T-cell (primary cell): ENCODE results near the gene DNAL4. TPM values are rescaled to one million over a fixed set of nuclear protein-coding genes. Genes with fewer than 3 reads are reported as not detected.

Experiments
- ATAC-seq, 4 experiments: fragments of 200-7000 bp in 3 of 4; fragments of 150-1000 bp in 1 of 4; cut with Tn5 transposase; replicated peaks in 1 of 4; 1 replicate in 3 of 4; 2 replicates in 1 of 4; pipeline ENCODE4 v1.10.0; 2021; ENCODE audit warnings: moderate library complexity in 3 of 4, mild to moderate bottlenecking in 2 of 4, moderate number of reproducible peaks in 1 of 4
- CTCF ChIA-PET, 2 donors: fragments of 300-600 bp; sonication (Branson Sonifier 250); formaldehyde crosslinking; loops; one replicate each; lab custom pipeline; 2022; ENCODE audit warnings: antibody characterized with exemption in 2 of 2; lab: Charles Lee
- POLR2A ChIA-PET, 2 donors: fragments of 300-600 bp; sonication (Branson Sonifier 250); formaldehyde crosslinking; loops; one replicate each; lab custom pipeline; 2022; ENCODE audit warnings: antibody characterized with exemption in 2 of 2; lab: Charles Lee
- DNase-seq, 35 experiments: peaks; one replicate each; pipeline versions ENCODE4 v3.0.0 to v3.0.0-alpha.2; 2013 to 2023
- H3K27ac ChIP-seq: one replicate; pipeline ENCODE4 v1.5.1; 2013; ENCODE audit warnings: low read length
- H3K27me3 ChIP-seq, 2 experiments: replicated peaks in 1 of 2; 1 replicate in 1 of 2; 2 replicates in 1 of 2; pipeline versions ENCODE4 v1.6.1 to v1.7.0; 2013; ENCODE audit warnings: low read length in 1 of 2, mixed read lengths in 1 of 2; ENCODE audit not compliant: control insufficient read depth in 2 of 2, insufficient read depth in 2 of 2; ENCODE audit errors: extremely low read depth in 1 of 2
- H3K36me3 ChIP-seq, 2 donors: 1 replicate in 1 of 2; 2 replicates in 1 of 2; pipeline versions ENCODE4 v1.6.1 to v1.7.0; 2013; ENCODE audit warnings: low read length in 1 of 2; ENCODE audit not compliant: control insufficient read depth in 2 of 2, insufficient read depth in 1 of 2; ENCODE audit errors: extremely low read depth in 1 of 2
- H3K4me1 ChIP-seq, 2 experiments: 1 replicate in 1 of 2; 2 replicates in 1 of 2; pipeline versions ENCODE4 v1.6.1 to v1.7.0; 2013; ENCODE audit warnings: low read length in 2 of 2, mixed read lengths in 1 of 2; ENCODE audit not compliant: insufficient read depth in 2 of 2, control insufficient read depth in 1 of 2; ENCODE audit errors: extremely low read depth in 1 of 2
- H3K4me3 ChIP-seq, 2 donors: 1 replicate in 1 of 2; 2 replicates in 1 of 2; pipeline versions ENCODE4 v1.5.1 to v1.7.0; 2013; ENCODE audit warnings: mild to moderate bottlenecking in 2 of 2, low read length in 1 of 2, moderate library complexity in 1 of 2; ENCODE audit not compliant: control insufficient read depth in 1 of 2; ENCODE audit errors: extremely low read depth in 1 of 2
- H3K9me3 ChIP-seq: 2 replicates; pipeline ENCODE4 v1.7.0; 2013
- H3K27ac Mint-ChIP-seq, 2 donors: one replicate each; pipeline ENCODE4 v1.8.0; 2020 to 2021; ENCODE audit warnings: mild to moderate bottlenecking in 2 of 2, mixed read lengths in 2 of 2
- H3K27me3 Mint-ChIP-seq, 2 donors: one replicate each; pipeline ENCODE4 v1.8.0; 2021 to 2022; ENCODE audit warnings: mixed read lengths in 2 of 2
- H3K36me3 Mint-ChIP-seq: one replicate; pipeline ENCODE4 v1.8.0; 2021; ENCODE audit warnings: mixed read lengths
- H3K4me1 Mint-ChIP-seq, 3 donors: one replicate each; pipeline ENCODE4 v1.8.0; 2020 to 2022; ENCODE audit warnings: mixed read lengths in 3 of 3, mild to moderate bottlenecking in 1 of 3
- H3K4me3 Mint-ChIP-seq, 3 donors: one replicate each; pipeline ENCODE4 v1.8.0; 2020 to 2022; ENCODE audit warnings: mild to moderate bottlenecking in 3 of 3, mixed read lengths in 3 of 3, moderate library complexity in 3 of 3
- H3K9me3 Mint-ChIP-seq, 3 donors: one replicate each; pipeline ENCODE4 v1.8.0; 2020 to 2022; ENCODE audit warnings: mixed read lengths in 3 of 3
- WGBS: methylation state at CpG from one replicate; pipeline ENCODE4 v1.1.5; 2013; ENCODE audit warnings: missing lambda C conversion rate; ENCODE audit not compliant: insufficient coverage; 5-methylcytosine and 5-hydroxymethylcytosine counted together
- total RNA-seq, 35 experiments: library from RNA in 6 of 35; stranded (reverse) in 6 of 35; fragments of 120-200 nt in 1 of 35; gene quantifications; one replicate each; pipeline versions ENCODE4 v1.2.1 to v1.2.4 and lab custom pipeline; 2013 to 2026

Gene DNAL4
- total RNA-seq, 5 donors from 2014 or later (not counting 1 experiment from before 2014, with no cell fraction given) = 5.4 to 13.0 (median 8.8) TPM

GRCh38 chr22:38833061-38833460 is 39.1 kb upstream of the DNAL4 start:
- Mint-ChIP-seq H3K27ac (no peak overlapping the region), H3K9me3 (no peaks in the 10 kb centered on the region), H3K36me3 (no peaks in the 10 kb centered on the region), H3K27me3 (peaks cover 0 to 2% of the 10 kb centered on the region in 2 donors), H3K4me3 (no peak overlapping the region), H3K4me1 (no peaks in the 10 kb centered on the region)
- Histone ChIP-seq H3K4me3 (no peak overlapping the region), H3K9me3 (no peaks in the 10 kb centered on the region), H3K4me1 (no peaks in the 10 kb centered on the region), H3K27ac (no peak overlapping the region), H3K27me3 (peaks cover 0 to 13% of the 10 kb centered on the region in 2 experiments), H3K36me3 (no peaks in the 10 kb centered on the region)
- no CpG with 5 or more reads among the region's 3 CpGs for WGBS
- no peak for DNase-seq
- ChIA-PET CTCF (no interaction called here), POLR2A (no interaction called here)
- ATAC-seq = no peak

GRCh38 chr22:38832005-38832978 is 38.3 kb upstream of the DNAL4 start:
- Histone ChIP-seq H3K9me3 (no peaks in the 10 kb centered on the region), H3K4me3 (no peak overlapping the region), H3K27ac (no peak overlapping the region), H3K4me1 (no peaks in the 10 kb centered on the region), H3K36me3 (no peaks in the 10 kb centered on the region), H3K27me3 (peaks cover 0 to 12% of the 10 kb centered on the region in 2 experiments)
- Mint-ChIP-seq H3K4me1 (no peaks in the 10 kb centered on the region), H3K27me3 (peaks cover 0 to 2% of the 10 kb centered on the region in 2 donors), H3K4me3 (no peak overlapping the region), H3K36me3 (no peaks in the 10 kb centered on the region), H3K9me3 (no peaks in the 10 kb centered on the region), H3K27ac (no peak overlapping the region)
- WGBS = 86% methylated on average over 15 of the region's 30 CpGs
- POLR2A ChIA-PET = interaction anchor here in 1 of 2 donors (0.6 kb wide), 1 partner anchor 947 kb away, joined by 9 read pairs; no protein-coding TSS in a partner anchor
- ATAC-seq = no peak
- no peak for DNase-seq
- CTCF ChIA-PET = no interaction called here

GRCh38 chr22:38831166-38831945 is 37.4 kb upstream of the DNAL4 start:
- H3K4me1 Mint-ChIP-seq = no peaks in the 10 kb centered on the region
- ChIA-PET CTCF (interaction anchor here in 1 of 2 donors (0.6 kb wide), 1 partner anchor 1053 kb away, joined by 4 read pairs; no protein-coding TSS in a partner anchor), POLR2A (interaction anchor here in 1 of 2 donors (0.6 kb wide), 1 partner anchor 946 kb away, joined by 9 read pairs; no protein-coding TSS in a partner anchor)
- H3K4me3 Mint-ChIP-seq = no peak overlapping the region
- ATAC-seq (no peak), DNase-seq (no peak)
- Histone ChIP-seq H3K4me1 (no peaks in the 10 kb centered on the region), H3K27ac (no peak overlapping the region), H3K9me3 (no peaks in the 10 kb centered on the region), H3K27me3 (peaks cover 0 to 12% of the 10 kb centered on the region in 2 experiments), H3K36me3 (no peaks in the 10 kb centered on the region), H3K4me3 (no peak overlapping the region)
- H3K9me3 Mint-ChIP-seq = no peaks in the 10 kb centered on the region
- whole genome bisulfite sequencing = 88% methylated on average over 13 of the region's 16 CpGs
- no peaks in the 10 kb centered on the region for H3K36me3 Mint-ChIP-seq
- no peaks in the 10 kb centered on the region for H3K27me3 Mint-ChIP-seq
- no peak overlapping the region for H3K27ac Mint-ChIP-seq

- Mint-ChIP-seq H3K36me3 (no peaks in the 10 kb centered on the region), H3K4me3 (no peak overlapping the region), H3K9me3 (no peaks in the 10 kb centered on the region), H3K4me1 (no peaks in the 10 kb centered on the region), H3K27me3 (no peaks in the 10 kb centered on the region), H3K27ac (no peak overlapping the region)
- ChIA-PET CTCF (no interaction called here), POLR2A (interaction anchor here in 1 of 2 donors (0.6 kb wide), 1 partner anchor 713 kb away, joined by 14 read pairs; no protein-coding TSS in a partner anchor)
- Histone ChIP-seq H3K27ac (no peak overlapping the region), H3K27me3 (peaks cover 0 to 11% of the 10 kb centered on the region in 2 experiments), H3K4me3 (no peak overlapping the region), H3K9me3 (no peaks in the 10 kb centered on the region), H3K36me3 (no peaks in the 10 kb centered on the region), H3K4me1 (no peaks in the 10 kb centered on the region)
- no peak for ATAC-seq
- 66% methylated on average over 4 of the region's 7 CpGs for WGBS
- no peak for DNase-seq
These were observed 36.8 kb upstream of the DNAL4 start for GRCh38 chr22:38830845-38831108.

GRCh38 chr22:38830026-38830844 is 36.3 kb upstream of the DNAL4 start:
- POLR2A ChIA-PET = interaction anchor here in 1 of 2 donors (0.6 kb wide), 1 partner anchor 714 kb away, joined by 14 read pairs; no protein-coding TSS in a partner anchor
- no peak overlapping the region for H3K4me3 ChIP-seq
- H3K27me3 Mint-ChIP-seq = no peaks in the 10 kb centered on the region
- peaks cover 0 to 6% of the 10 kb centered on the region in 2 experiments for H3K27me3 ChIP-seq
- ATAC-seq (no peak), DNase-seq (no peak)
- H3K27ac ChIP-seq = no peak overlapping the region
- H3K9me3 Mint-ChIP-seq = no peaks in the 10 kb centered on the region
- H3K27ac Mint-ChIP-seq = no peak overlapping the region
- no peaks in the 10 kb centered on the region for H3K36me3 ChIP-seq
- WGBS = 77% methylated on average over 3 of the region's 17 CpGs
- H3K9me3 ChIP-seq = no peaks in the 10 kb centered on the region
- CTCF ChIA-PET = no interaction called here
- H3K4me1 Mint-ChIP-seq = no peaks in the 10 kb centered on the region
- H3K4me1 ChIP-seq = no peaks in the 10 kb centered on the region
- no peak overlapping the region for H3K4me3 Mint-ChIP-seq
- H3K36me3 Mint-ChIP-seq = no peaks in the 10 kb centered on the region

GRCh38 chr22:38829485-38829884 is 35.5 kb upstream of the DNAL4 start:
- H3K9me3 ChIP-seq = no peaks in the 10 kb centered on the region
- H3K27me3 ChIP-seq = peaks cover 0 to 4% of the 10 kb centered on the region in 2 experiments
- Mint-ChIP-seq H3K4me1 (no peaks in the 10 kb centered on the region), H3K4me3 (no peak overlapping the region), H3K36me3 (no peaks in the 10 kb centered on the region), H3K9me3 (no peaks in the 10 kb centered on the region), H3K27me3 (no peaks in the 10 kb centered on the region), H3K27ac (no peak overlapping the region)
- H3K27ac ChIP-seq = no peak overlapping the region
- no peaks in the 10 kb centered on the region for H3K36me3 ChIP-seq
- 100% methylated on average over 3 of the region's 4 CpGs for WGBS
- no peak overlapping the region for H3K4me3 ChIP-seq
- ChIA-PET CTCF (no interaction called here), POLR2A (no interaction called here)
- H3K4me1 ChIP-seq = no peaks in the 10 kb centered on the region
- DNase-seq (no peak), ATAC-seq (no peak)
